ENCODE measurements around the gene NCAM2. TPM values are rescaled to one million over a fixed set of nuclear protein-coding genes. Genes with fewer than 3 reads are reported as not detected.

Gene NCAM2
- total RNA-seq, 1 donor from 2014 or later = 41.2 TPM

GRCh38 chr21:21246007-21246406, 247.8 kb downstream of the NCAM2 start:
- no peak for DNase-seq (ENCODE audit: low spot score)
- intact Hi-C loops (cut with DNase I) = loop anchor here (2.0 kb wide), 1 partner anchor 69 kb away; no protein-coding TSS in a partner anchor
- no peak for ATAC-seq

GRCh38 chr21:21247424-21247823, 249.2 kb downstream of the NCAM2 start:
- intact Hi-C loops (cut with DNase I) = loop anchor here (2.0 kb wide), 1 partner anchor 71 kb away; no protein-coding TSS in a partner anchor
- ATAC-seq = no peak
- no peak for DNase-seq (ENCODE audit: low spot score)

- ATAC-seq (no peak), DNase-seq (ENCODE audit: low spot score) (no peak)
- intact Hi-C loops (cut with DNase I) = no loop called here
Measured at GRCh38 chr21:21262048-21262447, 263.8 kb downstream of the NCAM2 start.

GRCh38 chr21:21268061-21268471, 269.9 kb downstream of the NCAM2 start:
- no peak for DNase-seq (ENCODE audit: low spot score)
- ATAC-seq = peak; percentile 74
- intact Hi-C loops (cut with DNase I) = no loop called here

GRCh38 chr21:21268885-21269284, 270.7 kb downstream of the NCAM2 start:
- DNase-seq (ENCODE audit: low spot score) (no peak), ATAC-seq (no peak)
- intact Hi-C loops (cut with DNase I) = no loop called here

GRCh38 chr21:21279193-21279901, 281.1 kb downstream of the NCAM2 start:
- no peak for ATAC-seq
- DNase-seq (ENCODE audit: low spot score) = no peak
- intact Hi-C loops (cut with DNase I) = no loop called here

GRCh38 chr21:21283810-21284209, 285.6 kb downstream of the NCAM2 start:
- ATAC-seq = no peak
- intact Hi-C loops (cut with DNase I) = no loop called here

GRCh38 chr21:21286170-21286798, 288.1 kb downstream of the NCAM2 start:
- ATAC-seq = no peak
- intact Hi-C loops (cut with DNase I) = no loop called here
- no peak for DNase-seq (ENCODE audit: low spot score)

More at GRCh38 chr21:21283810-21284209, 285.6 kb downstream of the NCAM2 start:
- DNase-seq (ENCODE audit: low spot score) = no peak

- intact Hi-C loops (cut with DNase I) = loop anchor here (1.0 kb wide), 1 partner anchor 25 kb away; no protein-coding TSS in a partner anchor
- DNase-seq (ENCODE audit: low spot score) = no peak
- ATAC-seq = no peak
Measured at GRCh38 chr21:21290751-21291150, 292.5 kb downstream of the NCAM2 start.

- intact Hi-C loops (cut with DNase I) = no loop called here
- DNase-seq (ENCODE audit: low spot score) = no peak
- no peak for ATAC-seq
Measured at GRCh38 chr21:21291883-21292569, 293.8 kb downstream of the NCAM2 start.

GRCh38 chr21:21295303-21295702, 297.1 kb downstream of the NCAM2 start:
- DNase-seq (ENCODE audit: low spot score) = no peak
- no peak for ATAC-seq
- intact Hi-C loops (cut with DNase I) = no loop called here

GRCh38 chr21:21297211-21297610, 299.0 kb downstream of the NCAM2 start:
- ATAC-seq (no peak), DNase-seq (ENCODE audit: low spot score) (no peak)
- intact Hi-C loops (cut with DNase I) = no loop called here

- no peak for DNase-seq (ENCODE audit: low spot score)
- ATAC-seq = no peak
- intact Hi-C loops (cut with DNase I) = no loop called here
Measured at GRCh38 chr21:21301013-21301412, 302.8 kb downstream of the NCAM2 start.

GRCh38 chr21:21309510-21309909, 311.3 kb downstream of the NCAM2 start:
- no peak for ATAC-seq
- DNase-seq (ENCODE audit: low spot score) = no peak
- intact Hi-C loops (cut with DNase I) = no loop called here

GRCh38 chr21:21324297-21324696, 326.1 kb downstream of the NCAM2 start:
- ATAC-seq = no peak
- DNase-seq (ENCODE audit: low spot score) = no peak
- intact Hi-C loops (cut with DNase I) = no loop called here

- intact Hi-C loops (cut with DNase I) = no loop called here
- DNase-seq (ENCODE audit: low spot score) (no peak), ATAC-seq (no peak)
Measured at GRCh38 chr21:21332492-21332891, 334.3 kb downstream of the NCAM2 start.

GRCh38 chr21:21341041-21341440, 342.8 kb downstream of the NCAM2 start:
- DNase-seq (ENCODE audit: low spot score) = no peak
- intact Hi-C loops (cut with DNase I) = no loop called here
- no peak for ATAC-seq

- no peak for ATAC-seq
- intact Hi-C loops (cut with DNase I) = no loop called here
Measured at GRCh38 chr21:21345296-21345695, 347.1 kb downstream of the NCAM2 start.

GRCh38 chr21:21345872-21346271, 347.7 kb downstream of the NCAM2 start:
- ATAC-seq (no peak), DNase-seq (ENCODE audit: low spot score) (no peak)
- intact Hi-C loops (cut with DNase I) = no loop called here

More at GRCh38 chr21:21345296-21345695, 347.1 kb downstream of the NCAM2 start:
- no peak for DNase-seq (ENCODE audit: low spot score)

- intact Hi-C loops (cut with DNase I) = no loop called here
- no peak for DNase-seq (ENCODE audit: low spot score)
- ATAC-seq = no peak
Measured at GRCh38 chr21:21366277-21366676, 368.1 kb downstream of the NCAM2 start.
